ENCODE results near the gene BPIFB1.

Gene BPIFB1

GRCh38 chr20:33328157-33329137 is 45.4 kb downstream of the BPIFB1 start:
- FAIRE-seq, result no peak

- no peak for FAIRE-seq
These were observed 50.0 kb downstream of the BPIFB1 start for GRCh38 chr20:33332905-33333456.

GRCh38 chr20:33333616-33334015 is 50.6 kb downstream of the BPIFB1 start:
- no peak for FAIRE-seq

GRCh38 chr20:33334111-33334510 is 51.1 kb downstream of the BPIFB1 start:
- FAIRE-seq, result no peak

- no peak for FAIRE-seq
These were observed 53.4 kb downstream of the BPIFB1 start for GRCh38 chr20:33336375-33336774.

GRCh38 chr20:33337119-33337518 is 54.1 kb downstream of the BPIFB1 start:
- no peak for FAIRE-seq

- FAIRE-seq, result no peak
These were observed 54.6 kb downstream of the BPIFB1 start for GRCh38 chr20:33337531-33338165.

- no peak for FAIRE-seq
These were observed 55.6 kb downstream of the BPIFB1 start for GRCh38 chr20:33338467-33339258.

- FAIRE-seq, result no peak
These were observed 56.6 kb downstream of the BPIFB1 start for GRCh38 chr20:33339515-33340058.

GRCh38 chr20:33343521-33343920 is 60.5 kb downstream of the BPIFB1 start:
- no peak for FAIRE-seq

- FAIRE-seq, result no peak
These were observed 62.3 kb downstream of the BPIFB1 start for GRCh38 chr20:33345342-33345741.

- FAIRE-seq, result no peak
These were observed 65.3 kb downstream of the BPIFB1 start for GRCh38 chr20:33348136-33348937.

- FAIRE-seq, result no peak
These were observed 66.5 kb downstream of the BPIFB1 start for GRCh38 chr20:33349493-33349892.

- FAIRE-seq, result no peak
These were observed 68.7 kb downstream of the BPIFB1 start for GRCh38 chr20:33351696-33352095.

GRCh38 chr20:33352258-33353012 is 69.4 kb downstream of the BPIFB1 start:
- FAIRE-seq, result no peak

GRCh38 chr20:33353013-33353402 is 70.0 kb downstream of the BPIFB1 start:
- no peak for FAIRE-seq

Measured in A204.1 (cell line).